Hepatic stellate cell (primary cell): ENCODE data around the gene USH1G.
"Not testable (repeated sequence)": the region's sequence is repeated elsewhere in the genome, so short reads cannot be mapped to it uniquely, and the experiment has no call there.

ENCODE experiments used
- DNase-seq: peaks from one replicate; pipeline ENCODE4 v3.0.0; 2011; ENCODE audit warnings: low spot score

USH1G gene

DNA sequence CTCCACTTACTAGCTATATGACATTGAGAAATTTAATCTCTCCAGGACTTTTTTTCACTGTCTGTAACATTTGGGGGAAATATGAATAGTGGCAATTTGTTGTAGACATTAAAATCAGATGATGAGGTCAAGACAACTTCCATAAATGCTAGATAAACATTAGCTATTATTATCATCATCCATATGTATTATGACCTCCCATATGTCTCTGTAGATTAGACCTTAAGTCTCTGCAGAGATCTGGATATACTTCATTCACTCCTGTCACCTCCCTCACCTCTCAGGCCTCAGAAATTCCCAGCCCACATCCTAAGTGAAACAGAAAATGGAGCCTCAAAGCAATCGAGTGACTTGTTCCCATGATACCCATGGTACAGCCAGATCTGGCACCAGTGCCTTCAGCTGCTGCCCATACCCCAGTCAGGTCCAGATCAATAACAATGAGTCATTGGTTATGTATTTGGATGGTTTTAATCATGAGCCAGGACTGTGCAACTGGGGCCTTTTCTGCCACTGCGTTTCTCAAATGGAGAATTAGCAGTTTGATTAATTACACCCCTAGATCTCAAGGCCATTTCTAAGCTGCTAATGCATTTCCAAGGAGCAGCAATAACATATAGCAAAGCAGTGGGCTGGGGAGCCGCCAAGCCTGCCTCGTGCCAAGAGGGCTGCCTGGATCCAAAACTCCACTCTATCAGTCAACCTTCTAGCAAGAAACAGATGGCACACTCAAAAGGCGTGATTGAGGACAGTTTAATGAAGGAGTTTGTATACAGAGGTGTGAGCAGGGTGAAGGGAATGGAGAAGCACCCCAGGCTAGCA lies 47.7 kb downstream of the USH1G start:
- no peak for DNase-seq

DNA sequence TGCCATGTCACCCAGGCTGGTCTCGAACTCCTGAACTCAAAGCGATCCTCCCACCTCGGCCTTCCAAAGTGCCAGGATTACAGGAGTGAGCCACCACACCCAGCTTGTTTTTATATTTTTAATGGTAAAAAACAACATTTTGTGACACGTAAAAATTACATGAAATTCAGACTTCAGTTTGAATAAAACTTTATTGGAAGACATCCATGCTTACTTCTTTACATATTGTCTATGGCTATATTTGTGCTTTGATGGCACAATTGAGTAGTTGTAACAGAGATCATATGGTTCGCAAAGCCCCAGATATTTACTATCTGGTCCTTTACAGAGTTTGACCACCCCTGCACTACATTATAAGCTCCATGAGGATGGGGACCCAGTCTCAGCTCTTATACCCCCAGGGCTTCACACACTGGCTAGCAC lies 48.4 kb downstream of the USH1G start:
- no peak for DNase-seq

DNA sequence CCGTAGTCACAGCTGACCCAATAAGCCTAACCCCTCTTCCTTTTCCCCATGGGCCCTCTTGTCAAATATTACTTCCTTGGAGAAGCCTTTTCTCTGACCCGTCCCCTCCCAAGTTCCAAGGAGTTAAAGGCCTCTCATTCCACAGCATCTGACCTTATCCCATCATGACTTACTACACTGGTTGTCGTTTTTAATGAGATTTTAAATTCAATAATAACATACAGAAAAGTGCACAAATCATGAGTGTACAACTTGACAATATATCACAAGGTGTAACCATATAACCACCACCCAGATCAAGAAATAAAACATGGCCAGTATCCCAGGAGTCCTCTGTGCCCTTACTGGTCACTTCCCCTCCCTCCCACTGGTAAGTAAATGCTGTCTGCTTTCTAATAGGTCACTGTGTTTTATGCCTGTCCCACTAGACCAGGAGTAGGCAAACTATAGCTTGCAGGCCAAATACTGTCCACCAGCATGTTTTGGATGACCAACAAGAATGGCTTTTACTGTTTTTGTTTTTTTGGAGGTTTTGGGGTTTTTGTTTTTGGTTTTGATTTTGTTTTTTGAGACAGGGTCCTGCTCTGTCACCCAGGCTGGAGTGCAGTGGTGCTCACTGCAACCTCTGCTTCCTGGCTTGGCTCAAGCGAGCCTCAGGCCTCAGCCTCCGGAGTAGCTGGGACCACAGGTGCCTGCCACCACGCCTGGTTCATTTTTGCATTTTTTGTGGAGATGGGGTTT lies 49.0 kb downstream of the USH1G start:
- no peak for DNase-seq

GRCh38 chr17:74873037-74873873 lies 49.8 kb downstream of the USH1G start:
- peak; percentile 100 for DNase-seq

- DNase-seq = no peak
Measured at GRCh38 chr17:74872313-74873036, 50.6 kb downstream of the USH1G start, which contains the start of gene FDXR. Gene FDXR (minus strand): TSS chr17:74872994. CDS start chr17:74872944, 50 bp downstream.

- DNase-seq = no peak
Measured at GRCh38 chr17:74871356-74872076, 51.5 kb downstream of the USH1G start.

DNA sequence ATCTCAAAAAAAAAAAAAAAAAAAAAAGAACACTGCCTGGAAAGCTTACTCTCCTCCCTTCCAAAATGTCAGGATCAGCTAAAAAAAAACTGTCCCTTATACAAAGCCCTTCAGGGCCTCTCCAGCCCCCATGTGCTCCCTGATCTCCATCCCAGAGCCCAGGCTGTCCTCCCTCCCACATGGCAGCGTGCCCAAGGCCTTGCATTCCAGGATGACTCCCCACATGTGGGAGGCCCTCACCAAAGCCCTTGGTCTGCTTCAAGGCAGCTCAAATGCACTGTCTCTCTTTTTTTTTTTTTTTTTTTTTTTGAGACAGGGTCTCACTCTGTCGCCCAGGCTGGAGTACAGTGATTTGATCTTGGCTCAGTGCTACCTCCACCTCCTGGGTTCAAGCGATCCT lies 52.5 kb downstream of the USH1G start:
- DNase-seq = peak; percentile 69

- DNase-seq = not testable (repeated sequence)
Measured at GRCh38 chr17:74870028-74870427, 53.0 kb downstream of the USH1G start.

DNA sequence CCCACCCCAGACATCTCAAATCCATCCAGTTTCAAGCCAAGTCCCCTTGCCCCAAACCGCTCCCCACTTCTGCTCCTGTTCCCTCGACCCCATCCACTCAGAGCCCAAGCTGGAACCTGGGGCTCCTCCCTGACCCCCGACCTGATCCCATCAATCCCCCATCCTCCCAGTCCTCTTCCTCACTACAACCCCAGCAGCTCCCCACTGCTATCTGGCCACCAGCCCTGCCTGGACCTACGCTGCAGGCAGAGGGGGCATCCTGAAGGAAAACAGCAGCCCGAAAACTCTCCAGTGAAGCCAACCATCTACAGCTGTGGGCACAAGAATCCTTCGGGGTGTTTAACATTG lies 54.2 kb downstream of the USH1G start:
- DNase-seq = no peak

- no peak for DNase-seq
Measured at GRCh38 chr17:74868251-74868907, 54.7 kb downstream of the USH1G start.

GRCh38 chr17:74866198-74866835 lies 56.7 kb downstream of the USH1G start:
- DNase-seq = no peak
